ENCODE results near the gene TBC1D9B.
"Not testable (repeated sequence)": the region's sequence is repeated elsewhere in the genome, so short reads cannot be mapped to it uniquely, and the experiment has no call there.

Gene TBC1D9B

GRCh38 chr5:179837076-179838011 is 70.4 kb downstream of the TBC1D9B start:
- no peak for DNase-seq (ENCODE audit: low spot score)

- peak; percentile 78 for DNase-seq (ENCODE audit: low spot score)
Observed at GRCh38 chr5:179836225-179837019, 71.3 kb downstream of the TBC1D9B start.

- DNase-seq (ENCODE audit: low spot score) = not testable (repeated sequence)
Observed at GRCh38 chr5:179834871-179835270, 72.8 kb downstream of the TBC1D9B start.

DNA sequence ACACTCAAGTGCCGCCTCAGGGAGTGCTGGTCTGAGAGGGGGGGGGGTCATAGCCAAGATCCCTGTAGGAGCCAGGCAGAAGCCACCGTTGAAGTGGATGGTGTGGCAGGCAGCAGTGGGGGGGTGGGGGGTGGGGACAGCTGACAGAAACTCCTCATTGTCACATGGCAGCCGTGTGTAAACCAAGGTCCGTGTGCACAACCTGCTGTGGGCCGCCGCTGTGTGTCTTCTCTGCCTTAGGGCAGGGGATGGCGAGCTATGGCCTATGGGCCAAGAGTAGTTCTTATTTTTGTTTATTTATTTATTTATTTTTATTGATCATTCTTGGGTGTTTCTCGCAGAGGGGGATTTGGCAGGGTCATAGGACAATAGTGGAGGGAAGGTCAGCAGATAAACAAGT is 73.6 kb downstream of the TBC1D9B start:
- DNase-seq (ENCODE audit: low spot score) = no peak

DNA sequence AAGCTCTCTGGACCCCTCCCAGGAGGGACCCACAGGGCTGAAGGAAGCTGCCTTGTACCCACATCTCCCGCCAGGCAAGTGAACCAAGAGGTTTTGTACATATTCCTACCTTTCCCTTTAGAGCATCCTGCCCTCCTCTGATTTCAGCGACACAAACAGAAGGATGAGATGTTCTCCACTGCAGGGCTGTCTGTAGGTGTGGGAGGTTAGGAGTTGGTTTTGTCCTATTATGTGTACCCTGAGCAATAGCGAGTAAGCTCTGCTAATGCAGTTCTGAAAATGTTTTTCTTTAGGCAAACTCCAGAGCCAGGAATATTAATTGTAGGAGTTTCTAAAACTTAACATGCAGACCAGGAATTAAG is 74.0 kb downstream of the TBC1D9B start:
- DNase-seq (ENCODE audit: low spot score) = no peak

GRCh38 chr5:179833056-179833708 is 74.5 kb downstream of the TBC1D9B start:
- no peak for DNase-seq (ENCODE audit: low spot score)

GRCh38 chr5:179832039-179832745 is 75.5 kb downstream of the TBC1D9B start:
- no peak for DNase-seq (ENCODE audit: low spot score)

DNA sequence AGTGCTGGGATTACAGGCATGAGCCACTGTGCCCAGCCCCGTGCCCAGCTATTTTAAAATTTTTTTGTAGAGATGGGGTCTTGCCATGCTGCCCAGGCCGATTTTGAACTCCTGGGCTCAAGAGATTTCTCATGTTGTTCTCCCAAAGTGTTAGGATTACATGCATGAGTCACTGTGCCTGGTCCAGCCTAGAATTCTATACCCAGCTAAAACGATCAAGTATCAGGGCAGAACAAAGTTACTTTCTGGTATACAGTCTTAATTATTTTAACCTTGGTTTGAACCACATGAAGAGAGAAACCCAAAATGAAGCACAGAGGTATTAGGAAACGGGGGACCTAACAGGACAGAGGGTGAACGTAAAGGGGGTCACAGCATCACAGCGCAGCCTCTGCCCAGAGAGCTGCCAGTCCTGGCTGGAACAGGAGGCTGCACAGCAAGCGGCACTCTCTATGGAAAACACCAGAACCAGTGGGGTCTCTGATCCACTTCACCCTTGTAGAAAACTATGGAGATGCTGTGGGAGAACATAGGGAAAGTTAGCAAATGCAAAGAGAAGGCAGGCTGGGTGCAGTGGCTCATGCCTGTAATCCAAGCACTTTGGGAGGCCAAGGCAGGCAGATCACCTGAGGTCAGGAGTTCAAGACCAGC is 76.8 kb downstream of the TBC1D9B start:
- DNase-seq (ENCODE audit: low spot score) = no peak

DNA sequence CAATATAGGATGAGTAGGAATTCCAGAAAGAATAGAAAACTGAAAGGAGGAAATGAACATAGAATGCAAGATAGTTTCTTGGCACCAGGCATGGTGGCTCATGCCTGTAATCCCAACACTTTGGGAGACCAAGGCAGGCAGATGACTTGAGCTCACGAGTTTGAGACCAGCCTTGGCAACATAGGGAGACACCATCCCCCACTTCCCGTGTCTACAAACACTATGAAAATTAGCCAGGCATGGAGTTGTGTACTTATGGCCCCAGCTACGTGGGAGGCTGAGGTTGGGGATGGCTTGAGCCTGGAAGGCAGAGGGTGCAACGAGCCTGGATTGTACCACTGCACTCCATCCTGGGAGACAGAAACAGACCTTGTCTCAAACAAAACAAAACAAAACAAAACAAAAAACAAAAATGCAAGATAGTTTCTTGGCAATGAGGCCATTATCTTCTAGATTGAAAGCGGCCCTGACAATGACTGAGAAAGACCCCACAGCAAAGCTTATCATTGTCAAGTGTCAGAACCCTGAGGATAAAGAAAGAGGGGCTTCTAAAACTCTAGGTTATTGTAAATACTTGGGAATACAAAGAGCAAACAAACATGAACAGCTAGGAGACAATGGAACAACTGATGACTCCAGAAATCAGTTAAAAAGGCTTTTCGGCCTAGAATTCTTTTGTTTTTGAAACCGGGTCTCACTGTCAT is 77.8 kb downstream of the TBC1D9B start:
- no peak for DNase-seq (ENCODE audit: low spot score)

- DNase-seq (ENCODE audit: low spot score) = no peak
Observed at GRCh38 chr5:179828756-179829421, 78.8 kb downstream of the TBC1D9B start.

GRCh38 chr5:179827680-179828079 is 80.0 kb downstream of the TBC1D9B start:
- peak; percentile 33 for DNase-seq (ENCODE audit: low spot score)

GRCh38 chr5:179825655-179826182 is 82.0 kb downstream of the TBC1D9B start:
- no peak for DNase-seq (ENCODE audit: low spot score)

DNA sequence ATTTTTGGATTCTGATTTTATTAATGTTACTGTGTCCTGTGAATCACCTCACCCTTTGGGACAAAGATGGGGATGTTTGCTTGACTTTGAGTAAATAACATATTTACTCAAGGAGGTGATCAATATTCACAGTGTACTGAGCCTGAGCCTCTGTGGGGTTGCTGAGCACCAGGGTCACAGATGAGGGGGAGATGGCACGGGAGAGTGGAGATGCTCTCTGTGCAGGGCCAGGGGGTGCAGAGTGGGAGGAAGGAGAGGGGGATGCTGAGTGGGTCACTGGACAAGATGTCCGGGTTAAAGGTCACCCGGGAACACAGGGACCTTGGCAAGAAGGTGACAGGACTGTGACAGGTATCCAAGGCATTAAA is 83.0 kb downstream of the TBC1D9B start:
- no peak for DNase-seq (ENCODE audit: low spot score)

DNA sequence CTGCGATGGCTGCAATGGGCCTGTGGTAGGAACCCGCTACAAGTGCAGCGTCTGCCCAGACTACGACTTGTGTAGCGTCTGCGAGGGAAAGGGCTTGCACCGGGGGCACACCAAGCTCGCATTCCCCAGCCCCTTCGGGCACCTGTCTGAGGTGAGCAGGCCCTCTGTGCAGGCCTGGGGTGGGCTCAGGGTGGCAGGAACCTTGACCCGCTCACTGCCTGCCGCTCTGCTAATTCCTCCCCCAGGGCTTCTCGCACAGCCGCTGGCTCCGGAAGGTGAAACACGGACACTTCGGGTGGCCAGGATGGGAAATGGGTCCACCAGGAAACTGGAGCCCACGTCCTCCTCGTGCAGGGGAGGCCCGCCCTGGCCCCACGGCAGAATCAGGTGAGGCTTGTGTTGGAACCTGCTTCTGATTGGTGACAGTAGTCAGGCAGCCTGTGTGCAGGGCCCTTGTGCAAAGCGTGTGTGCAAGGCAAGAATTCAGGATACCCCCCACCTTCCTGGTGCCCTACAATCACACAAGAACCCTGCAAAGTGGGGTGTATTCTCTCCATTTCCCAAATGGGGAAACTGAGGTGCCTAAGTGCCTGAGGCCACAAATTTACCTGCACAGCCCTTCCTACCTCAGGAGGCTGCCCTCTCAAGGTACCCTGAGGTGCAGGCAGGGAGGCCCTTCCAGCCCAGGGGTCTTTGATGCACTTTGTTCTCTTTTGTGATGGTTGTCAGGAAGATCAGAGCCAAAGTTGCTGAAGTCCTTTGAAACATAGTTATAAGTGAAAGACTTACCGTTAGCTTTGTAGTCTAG is 83.6 kb downstream of the TBC1D9B start:
- DNase-seq (ENCODE audit: low spot score) = no peak

- DNase-seq (ENCODE audit: low spot score) = no peak
Observed at GRCh38 chr5:179822444-179822990, 85.2 kb downstream of the TBC1D9B start.

DNA sequence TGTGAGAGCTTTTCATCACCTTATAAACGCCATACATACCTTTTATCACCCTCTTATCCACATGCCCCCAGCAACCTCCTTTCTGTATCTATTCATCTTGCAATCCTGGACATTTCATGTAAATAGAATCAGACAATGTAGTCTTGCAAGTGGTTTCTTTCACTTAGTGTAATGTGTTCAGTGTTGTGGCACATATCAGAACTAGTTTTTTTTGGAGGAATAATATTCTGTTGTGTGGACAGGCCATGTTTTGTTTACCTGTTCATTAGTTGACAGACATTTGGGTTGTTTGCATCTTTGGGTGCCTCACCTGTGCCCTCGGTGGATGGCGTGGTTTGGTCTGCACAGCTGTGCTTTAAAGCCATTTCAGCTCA is 85.7 kb downstream of the TBC1D9B start:
- DNase-seq (ENCODE audit: low spot score) = no peak

GRCh38 chr5:179821298-179822058 is 86.2 kb downstream of the TBC1D9B start:
- peak; percentile 90 for DNase-seq (ENCODE audit: low spot score)

Measured in CD4-positive, alpha-beta T cell treated with Interleukin-15 for 4 hours (primary cell).